Psoas muscle (tissue), 8 donors: ENCODE data around the gene TMEM30B. TPM values are rescaled to one million over a fixed set of nuclear protein-coding genes. Genes with fewer than 3 reads are reported as not detected.

ENCODE experiments used
- ATAC-seq, 4 donors: fragments of 200-7000 bp; cut with Tn5 transposase; one replicate each; pipeline ENCODE4 v1.9.1; 2020; ENCODE audit warnings: moderate library complexity in 3 of 4, mild to moderate bottlenecking in 2 of 4
- DNase-seq, 2 donors: peaks; one replicate each; pipeline ENCODE4 v3.0.0-alpha.2; 2020
- H3K27ac ChIP-seq: fragments of 200-600 bp; one replicate; pipeline ENCODE4 v1.8.0; 2022
- H3K27me3 ChIP-seq, 3 donors: fragments of 200-600 bp in 1 of 3; one replicate each; pipeline versions ENCODE4 v1.6.1 to v1.8.0; 2013 to 2022; ENCODE audit warnings: low read length in 2 of 3, mild to moderate bottlenecking in 2 of 3, moderate library complexity in 1 of 3; ENCODE audit not compliant: insufficient read depth in 3 of 3
- H3K36me3 ChIP-seq, 2 donors: fragments of 200-600 bp in 1 of 2; one replicate each; pipeline versions ENCODE4 v1.6.1 to v1.8.0; 2013 to 2022; ENCODE audit warnings: low read depth in 1 of 2, mild to moderate bottlenecking in 1 of 2, moderate library complexity in 1 of 2; ENCODE audit not compliant: insufficient read depth in 1 of 2
- H3K4me1 ChIP-seq: fragments of 200-600 bp; one replicate; pipeline ENCODE4 v1.8.0; 2022
- H3K4me3 ChIP-seq: fragments of 200-600 bp; one replicate; pipeline ENCODE4 v1.8.0; 2022; ENCODE audit warnings: mild to moderate bottlenecking
- H3K9me3 ChIP-seq: fragments of 200-600 bp; one replicate; pipeline ENCODE4 v1.8.0; 2022
- CTCF ChIP-seq: fragments of 200-600 bp; IDR thresholded peaks from one replicate; pipeline ENCODE4 v1.8.0; 2022; ENCODE audit warnings: antibody characterized with exemption
- WGBS, 3 donors: extraction: QIAGEN DNeasy Blood & Tissue Kit; methylation state at CpG; one replicate each; pipeline versions ENCODE4 v1.1.6 to v1.1.7; 2013; 5-methylcytosine and 5-hydroxymethylcytosine counted together
- intact Hi-C, 2 donors: fragments of 100-400 bp; cut with DNase I; formaldehyde crosslinking; loops; one replicate each; pipeline versions ENCODE4 v1.11.0 to v1.14.2; 2022
- polyA plus RNA-seq, 3 donors: library from polyadenylated mRNA; stranded (reverse); fragments of 200-250 nt; gene quantifications; one replicate each; pipeline ENCODE4 v1.2.3, GENCODE V29; 2013
- total RNA-seq, 4 donors: library from RNA; stranded (reverse); fragmentation: NEBNext Ultra II Directional in 2 of 4; extraction: Animal tissue kit (Norgen Biotek cat#: 25700) in 2 of 4; gene quantifications; one replicate each; pipeline versions ENCODE4 v1.2.1 to v1.2.4, GENCODE V29; 2021 to 2023
- donor health status: healthy with polysubstance abuse.
- donor health status: DM: no; HTN: no; CAD: no; lungs with moderate emphysema.
- donor health status: Bipolar disorder and iron deficiency.
- donor health status: healthy.
- donor health status: DM: yes; HTN: yes; CAD: no.
- donor health status: DM: no; HTN: no; CAD: no.
- donor health status: DM: no; HTN: no; CAD: no.
- donor health status: DM: yes; HTN: yes; CAD: no.

TMEM30B gene
- total and polyA plus RNA-seq, 7 donors, result 0.30 to 2.0 (median 0.80) TPM

GRCh38 chr14:61304688-61305087, 23.6 kb upstream of the TMEM30B start:
- no peak for DNase-seq
- H3K27me3 ChIP-seq, result no peaks in the 10 kb centered on the region
- H3K36me3 ChIP-seq, result no peaks in the 10 kb centered on the region
- intact Hi-C loops, result no loop called here
- H3K4me3 ChIP-seq, result no peak overlapping the region
- ATAC-seq, result no peak
- no peaks in the 10 kb centered on the region for H3K4me1 ChIP-seq
- no peak for TF ChIP-seq CTCF
- no peak overlapping the region for H3K27ac ChIP-seq
- WGBS, 3 donors, result 92 to 95% (median 92%) methylated on average over 2 of the region's 2 CpGs
- H3K9me3 ChIP-seq, result no peaks in the 10 kb centered on the region

- WGBS, 3 donors, result 85 to 89% (median 88%) methylated on average over 7 of the region's 7 CpGs
Observed at GRCh38 chr14:61300754-61301153, 19.6 kb upstream of the TMEM30B start.

GRCh38 chr14:61300209-61300608, 19.1 kb upstream of the TMEM30B start:
- no peaks in the 10 kb centered on the region for H3K9me3 ChIP-seq
- intact Hi-C loops, result no loop called here
- no peak for ATAC-seq
- 39 to 61% (median 49%) methylated on average over 2 of the region's 2 CpGs for WGBS, 3 donors
- no peak overlapping the region for H3K4me3 ChIP-seq
- H3K27me3 ChIP-seq, result no peaks in the 10 kb centered on the region
- H3K4me1 ChIP-seq, result peaks cover 15% of the 10 kb centered on the region
- no peak for TF ChIP-seq CTCF
- DNase-seq, result no peak
- no peak overlapping the region for H3K27ac ChIP-seq
- no peaks in the 10 kb centered on the region for H3K36me3 ChIP-seq

More at GRCh38 chr14:61300754-61301153, 19.6 kb upstream of the TMEM30B start:
- no peaks in the 10 kb centered on the region for H3K27me3 ChIP-seq
- DNase-seq, result no peak
- ATAC-seq, result no peak
- H3K9me3 ChIP-seq, result no peaks in the 10 kb centered on the region
- no peak for TF ChIP-seq CTCF
- intact Hi-C loops, result no loop called here
- no peak overlapping the region for H3K27ac ChIP-seq
- H3K4me3 ChIP-seq, result no peak overlapping the region
- no peaks in the 10 kb centered on the region for H3K36me3 ChIP-seq
- peaks cover 15% of the 10 kb centered on the region for H3K4me1 ChIP-seq

GRCh38 chr14:61298824-61299223, 17.7 kb upstream of the TMEM30B start:
- Histone ChIP-seq H3K27me3 (no peaks in the 10 kb centered on the region), H3K4me1 (peaks cover 15% of the 10 kb centered on the region), H3K4me3 (no peak overlapping the region), H3K9me3 (no peaks in the 10 kb centered on the region), H3K27ac (no peak overlapping the region), H3K36me3 (no peaks in the 10 kb centered on the region)
- no peak for TF ChIP-seq CTCF
- ATAC-seq, result no peak
- no peak for DNase-seq
- intact Hi-C loops, result loop anchor here in 1 of 2 donors (5.0 to 10.0 kb wide), 3 partner anchors 163 to 538 kb away; partner anchors contain the start of gene SNAPC1
- 57 to 62% (median 58%) methylated on average over 3 of the region's 3 CpGs for WGBS, 3 donors

- H3K36me3 ChIP-seq, result no peaks in the 10 kb centered on the region
- no peaks in the 10 kb centered on the region for H3K27me3 ChIP-seq
- 73 to 76% (median 75%) methylated on average over 6 of the region's 6 CpGs for WGBS, 3 donors
- no peaks in the 10 kb centered on the region for H3K9me3 ChIP-seq
- intact Hi-C loops, result loop anchor here in 1 of 2 donors (5.0 to 10.0 kb wide), 3 partner anchors 165 to 540 kb away; partner anchors contain the start of gene SNAPC1
- DNase-seq, result no peak
- ATAC-seq, result no peak
- H3K4me1 ChIP-seq, result peaks cover 15% of the 10 kb centered on the region
- TF ChIP-seq CTCF, result no peak
- H3K4me3 ChIP-seq, result no peak overlapping the region
- no peak overlapping the region for H3K27ac ChIP-seq
Observed at GRCh38 chr14:61297581-61297980, 16.4 kb upstream of the TMEM30B start.
